K562 (cell line): ENCODE data around the gene ZNF154. TPM values are rescaled to one million over a fixed set of nuclear protein-coding genes. Genes with fewer than 3 reads are reported as not detected.

Source experiments
- ARID3A ChIP-seq: IDR thresholded peaks from 2 replicates; pipeline ENCODE4 v1.6.1; 2012; ENCODE audit warnings: low read depth, low read length, improper control_type of control experiment, borderline replicate concordance
- ATF1 ChIP-seq, 2 experiments: fragments of 450-650 bp in 1 of 2; IDR thresholded peaks; 2 replicates each; pipeline ENCODE4 v1.6.1; 2016; ENCODE audit warnings: missing compliant biosample characterization in 1 of 2, missing genetic modification characterization in 1 of 2
- BRF1 ChIP-seq: IDR thresholded peaks from 3 replicates; pipeline ENCODE4 v1.6.1; 2011; ENCODE audit warnings: borderline replicate concordance, mild to moderate bottlenecking; ENCODE audit not compliant: insufficient read length; ENCODE audit errors: extremely low read depth
- CBFA2T2 ChIP-seq: fragments of 450-650 bp; conservative IDR thresholded peaks from 2 replicates; pipeline ENCODE4 v1.6.1; 2017; ENCODE audit warnings: mild to moderate bottlenecking
- CHD1 ChIP-seq: fragments of 200-600 bp; sonication (generic); IDR thresholded peaks from one replicate; pipeline ENCODE4 v1.6.1; 2012; ENCODE audit warnings: mild to moderate bottlenecking, moderate library complexity, low read length, inconsistent platforms
- DDX20 ChIP-seq: fragments of 450-650 bp; IDR thresholded peaks from 2 replicates; pipeline ENCODE4 v1.6.1; 2016; ENCODE audit warnings: missing genetic modification characterization, low read depth, mild to moderate bottlenecking, missing compliant biosample characterization, moderate library complexity
- DPF2 ChIP-seq: fragments of 450-650 bp; IDR thresholded peaks from 2 replicates; pipeline ENCODE4 v1.6.1; 2016
- E2F8 ChIP-seq: fragments of 450-650 bp; IDR thresholded peaks from 2 replicates; pipeline ENCODE4 v1.7.1; 2018; ENCODE audit warnings: mild to moderate bottlenecking, low read depth; ENCODE audit not compliant: partially characterized antibody
- FOXJ3 ChIP-seq: sonication (generic); formaldehyde crosslinking; IDR thresholded peaks from 2 replicates; pipeline ENCODE4 v1.4.0; 2020; ENCODE audit warnings: mild to moderate bottlenecking, missing genetic modification reagents
- HES1 ChIP-seq: fragments of 450-650 bp; IDR thresholded peaks from 2 replicates; pipeline ENCODE4 v1.6.1; 2016; ENCODE audit warnings: low read depth, mild to moderate bottlenecking, moderate library complexity
- IRF9 ChIP-seq: fragments of 450-650 bp; IDR thresholded peaks from 2 replicates; pipeline ENCODE4 v1.6.1; 2016; ENCODE audit warnings: missing biosample characterization, missing genetic modification characterization
- MYBL2 ChIP-seq, 2 experiments: fragments of 450-650 bp in 1 of 2; sonication (generic) in 1 of 2; formaldehyde crosslinking in 1 of 2; IDR thresholded peaks; 2 replicates each; pipeline versions ENCODE4 v1.6.1 to v1.8.1; 2017 to 2022; ENCODE audit warnings: borderline replicate concordance in 1 of 2, inconsistent platforms in 1 of 2, low read depth in 1 of 2, mild to moderate bottlenecking in 1 of 2, missing genetic modification reagents in 1 of 2, moderate library complexity in 1 of 2
- NR2C2 ChIP-seq, 2 experiments: fragments of 200-800 bp in 1 of 2; sonication (Bioruptor generic) in 1 of 2; sonication (generic) in 1 of 2; formaldehyde crosslinking in 1 of 2; IDR thresholded peaks; 2 replicates each; pipeline versions ENCODE4 v1.6.1 to v1.8.0; 2016 to 2022; ENCODE audit warnings: mild to moderate bottlenecking in 1 of 2, missing compliant biosample characterization in 1 of 2, missing genetic modification characterization in 1 of 2, missing genetic modification reagents in 1 of 2
- PTBP1 ChIP-seq: fragments of 200-400 bp; formaldehyde crosslinking; IDR thresholded peaks from 2 replicates; pipeline ENCODE4 v1.6.1; 2017; ENCODE audit warnings: low read depth, low read length
- RBM25 ChIP-seq: fragments of 200-400 bp; formaldehyde crosslinking; IDR thresholded peaks from 2 replicates; pipeline ENCODE4 v1.6.1; 2018; ENCODE audit warnings: low read length, low read depth, moderate library complexity; ENCODE audit not compliant: severe bottlenecking
- SMAD4 ChIP-seq: fragments of 250-450 bp; sonication (Bioruptor Pico); conservative IDR thresholded peaks from 2 replicates; pipeline ENCODE4 v1.8.0; 2021; ENCODE audit warnings: inconsistent platforms, mild to moderate bottlenecking, moderate library complexity
- SREBF1 ChIP-seq: fragments of 150-350 bp; IDR thresholded peaks from 2 replicates; pipeline ENCODE4 v1.6.1; 2014; ENCODE audit warnings: antibody characterized with exemption, low read depth, low read length, borderline replicate concordance
- SRF ChIP-seq, 2 experiments: fragments of 250-450, 450-650 bp in 1 of 2; sonication (Bioruptor Pico) in 1 of 2; sonication (generic) in 1 of 2; formaldehyde crosslinking; IDR thresholded peaks; 2 replicates each; pipeline versions ENCODE4 v1.5.0 to v1.5.1; 2020 to 2022; ENCODE audit warnings: mild to moderate bottlenecking in 1 of 2, missing genetic modification reagents in 1 of 2
- TAF7 ChIP-seq: fragments of 450-650 bp; IDR thresholded peaks from 2 replicates; pipeline ENCODE4 v1.6.1; 2016; ENCODE audit warnings: missing genetic modification characterization, missing compliant biosample characterization
- TAF9B ChIP-seq: fragments of 450-650 bp; IDR thresholded peaks from 2 replicates; pipeline ENCODE4 v1.6.1; 2018; ENCODE audit warnings: mild to moderate bottlenecking; ENCODE audit not compliant: partially characterized antibody
- ZNF347 ChIP-seq: fragments of 450-650 bp; formaldehyde crosslinking; IDR thresholded peaks from 2 replicates; pipeline ENCODE4 v1.4.0; 2020; ENCODE audit warnings: low read depth, mild to moderate bottlenecking, moderate library complexity
- ZNF75A ChIP-seq: fragments of 450-650 bp; formaldehyde crosslinking; IDR thresholded peaks from 2 replicates; pipeline ENCODE4 v1.4.0; 2020; ENCODE audit warnings: mild to moderate bottlenecking
- polyA plus RNA-seq, 8 experiments: library from polyadenylated mRNA; depleted of rRNA in 4 of 8; stranded (reverse) in 5 of 8; unstranded in 3 of 8; fragments of >200 nt; fragmentation: Nextera tagmentation in 2 of 8; fragmentation: Illumina TruSeq in 1 of 8; extraction: Ambion mirVana in 2 of 8; extraction: Trizol in 1 of 8; gene quantifications; 2 replicates each; pipeline versions ENCODE4 v1.2.1 to v1.2.3, GENCODE V29; 2011 to 2014; ENCODE audit warnings: inconsistent platforms in 1 of 8, missing spikeins in 1 of 8
- total RNA-seq, 7 experiments: library from RNA; depleted of rRNA in 6 of 7; stranded (reverse); fragments of >200 nt in 6 of 7; fragmentation: Illumina TruSeq in 2 of 7; extraction: Trizol in 2 of 7; gene quantifications; 2 replicates each; pipeline versions ENCODE4 v1.2.1 to v1.2.3, GENCODE V29; 2011 to 2021; ENCODE audit warnings: low replicate concordance in 1 of 7

The ZNF154 gene
- total and polyA plus RNA-seq, 9 of the 15 experiments (the other 6 are each of a cell fraction or from before 2014, with no cell fraction given): 0.06 to 0.11 (median 0.07) TPM; not detected in 6

GRCh38 chr19:57682226-57682766, 26.7 kb downstream of the ZNF154 start (continued):
- no peak for TF ChIP-seq RBM25
- no peak for TF ChIP-seq E2F8
- TF ChIP-seq FOXJ3 (CRISPR knock-in tag): no peak
- TF ChIP-seq BRF1: no peak
- TF ChIP-seq CHD1: peak; percentile 46
- no peak for TF ChIP-seq SMAD4
- no peak for TF ChIP-seq CBFA2T2
- TF ChIP-seq PTBP1: no peak
- TF ChIP-seq IRF9 (tag): no peak
- no peak for TF ChIP-seq ZNF347 (CRISPR knock-in tag)
- no peak for TF ChIP-seq MYBL2 (IDR thresholded peaks at IDR 0.05; ENCODE audit: low read depth)
- TF ChIP-seq MYBL2 (CRISPR knock-in tag; IDR thresholded peaks at IDR 0.05; ENCODE audit: borderline replicate concordance): no peak
- TF ChIP-seq TAF7 (tag): no peak
- no peak for TF ChIP-seq ATF1 (CRISPR knock-in tag; IDR thresholded peaks at IDR 0.05)
- TF ChIP-seq ATF1 (tag; IDR thresholded peaks at IDR 0.05): 0 out of 2 replicates have a peak, but pooled peaks have one; percentile 4
- no peak for TF ChIP-seq ARID3A
- TF ChIP-seq HES1: no peak
- TF ChIP-seq SRF (CRISPR knock-in tag; IDR thresholded peaks at IDR 0.05): no peak
- TF ChIP-seq DPF2: no peak
- TF ChIP-seq ZNF75A (CRISPR knock-in tag): no peak
- TF ChIP-seq DDX20: no peak
- TF ChIP-seq SREBF1: no peak
- no peak for TF ChIP-seq NR2C2 (CRISPR knock-in tag; IDR thresholded peaks at IDR 0.05)
- TF ChIP-seq NR2C2 (tag; IDR thresholded peaks at IDR 0.05): no peak; the same call in 1 of the 2 replicates
- peak; percentile 1 for TF ChIP-seq TAF9B
